ENCODE data around the gene KIAA0232. TPM values are rescaled to one million over a fixed set of nuclear protein-coding genes. Genes with fewer than 3 reads are reported as not detected.

KIAA0232 gene
- total and polyA plus RNA-seq, 7 donors: 8.7 to 79.8 (median 53.3) TPM

- WGBS, 3 donors: 97 to 98% (median 97%) methylated on average over 4 of the region's 4 CpGs
- ATAC-seq: no peak
- peaks cover 3 to 17% of the 10 kb centered on the region in 2 donors for H3K36me3 ChIP-seq (ENCODE audit: insufficient read depth in 1 of 2, low read depth in 1 of 2)
- H3K4me3 ChIP-seq: no peak overlapping the region
- DNase-seq: no peak
- no peak for TF ChIP-seq CTCF (IDR thresholded peaks at IDR 0.05)
- no peaks in the 10 kb centered on the region for H3K9me3 ChIP-seq
- H3K27ac ChIP-seq: peak overlapping the region; percentile 21
- intact Hi-C loops (cut with DNase I): loop anchor here in 1 of 2 donors (5.0 kb wide), 1 partner anchor 52 kb away; no protein-coding TSS in a partner anchor
- peaks cover 54% of the 10 kb centered on the region for H3K4me1 ChIP-seq
- H3K27me3 ChIP-seq (ENCODE audit: insufficient read depth in 3 of 3, low read length in 2 of 3): no peaks in the 10 kb centered on the region
Measured at GRCh38 chr4:6849691-6850090, 67.2 kb downstream of the KIAA0232 start.

- H3K9me3 ChIP-seq: no peaks in the 10 kb centered on the region
- intact Hi-C loops (cut with DNase I): no loop called here
- H3K27ac ChIP-seq: no peak overlapping the region
- WGBS, 3 donors: 98 to 100% (median 99%) methylated on average over 5 of the region's 5 CpGs
- H3K27me3 ChIP-seq (ENCODE audit: insufficient read depth in 3 of 3, low read length in 2 of 3): no peaks in the 10 kb centered on the region
- no peak for ATAC-seq
- H3K36me3 ChIP-seq (ENCODE audit: insufficient read depth in 1 of 2, low read depth in 1 of 2): peaks cover 3 to 10% of the 10 kb centered on the region in 2 donors
- TF ChIP-seq CTCF (IDR thresholded peaks at IDR 0.05): no peak
- DNase-seq: no peak
- H3K4me3 ChIP-seq: no peak overlapping the region
- H3K4me1 ChIP-seq: peaks cover 43% of the 10 kb centered on the region
Measured at GRCh38 chr4:6851431-6851830, 68.9 kb downstream of the KIAA0232 start.

- H3K27me3 ChIP-seq (ENCODE audit: insufficient read depth in 3 of 3, low read length in 2 of 3): no peaks in the 10 kb centered on the region
- no peak for DNase-seq
- H3K4me3 ChIP-seq: no peak overlapping the region
- TF ChIP-seq CTCF (IDR thresholded peaks at IDR 0.05): no peak
- peaks cover 3 to 10% of the 10 kb centered on the region in 2 donors for H3K36me3 ChIP-seq (ENCODE audit: insufficient read depth in 1 of 2, low read depth in 1 of 2)
- intact Hi-C loops (cut with DNase I): no loop called here
- no peaks in the 10 kb centered on the region for H3K9me3 ChIP-seq
- H3K27ac ChIP-seq: peak overlapping the region; percentile 87
- H3K4me1 ChIP-seq: peaks cover 41% of the 10 kb centered on the region
- ATAC-seq: no peak
- 54 to 66% (median 66%) methylated on average over 2 of the region's 2 CpGs for WGBS, 3 donors
Measured at GRCh38 chr4:6851962-6852361, 69.4 kb downstream of the KIAA0232 start.

GRCh38 chr4:6852582-6852981, 70.1 kb downstream of the KIAA0232 start:
- 0 to 54% (median 0%) methylated on average over 1 of the region's 1 CpG for WGBS, 3 donors
- intact Hi-C loops (cut with DNase I): no loop called here
- peaks cover 41% of the 10 kb centered on the region for H3K4me1 ChIP-seq
- H3K27me3 ChIP-seq (ENCODE audit: insufficient read depth in 3 of 3, low read length in 2 of 3): no peaks in the 10 kb centered on the region
- H3K4me3 ChIP-seq: no peak overlapping the region
- H3K9me3 ChIP-seq: no peaks in the 10 kb centered on the region
- no peak for ATAC-seq
- H3K36me3 ChIP-seq (ENCODE audit: insufficient read depth in 1 of 2, low read depth in 1 of 2): peaks cover 3 to 16% of the 10 kb centered on the region in 2 donors
- peak overlapping the region; percentile 87 for H3K27ac ChIP-seq
- DNase-seq: no peak
- no peak for TF ChIP-seq CTCF (IDR thresholded peaks at IDR 0.05)

- DNase-seq: no peak
- 83 to 87% (median 84%) methylated on average over 7 of the region's 7 CpGs for WGBS, 3 donors
- Histone ChIP-seq H3K36me3 (ENCODE audit: insufficient read depth in 1 of 2, low read depth in 1 of 2) (peaks cover 3 to 28% of the 10 kb centered on the region in 2 donors), H3K27ac (peak overlapping the region; percentile 87), H3K9me3 (no peaks in the 10 kb centered on the region), H3K4me1 (peaks cover 37% of the 10 kb centered on the region), H3K27me3 (ENCODE audit: insufficient read depth in 3 of 3, low read length in 2 of 3) (no peaks in the 10 kb centered on the region), H3K4me3 (no peak overlapping the region)
- TF ChIP-seq CTCF (IDR thresholded peaks at IDR 0.05): no peak
- ATAC-seq: no peak
- intact Hi-C loops (cut with DNase I): no loop called here
Measured at GRCh38 chr4:6854098-6854744, 71.7 kb downstream of the KIAA0232 start.

Measured in psoas muscle (tissue), 8 donors.